ENCODE measurements around the gene MXRA8.
"Not testable (repeated sequence)": the region's sequence is repeated elsewhere in the genome, so short reads cannot be mapped to it uniquely, and the experiment has no call there.

MXRA8 gene

DNA sequence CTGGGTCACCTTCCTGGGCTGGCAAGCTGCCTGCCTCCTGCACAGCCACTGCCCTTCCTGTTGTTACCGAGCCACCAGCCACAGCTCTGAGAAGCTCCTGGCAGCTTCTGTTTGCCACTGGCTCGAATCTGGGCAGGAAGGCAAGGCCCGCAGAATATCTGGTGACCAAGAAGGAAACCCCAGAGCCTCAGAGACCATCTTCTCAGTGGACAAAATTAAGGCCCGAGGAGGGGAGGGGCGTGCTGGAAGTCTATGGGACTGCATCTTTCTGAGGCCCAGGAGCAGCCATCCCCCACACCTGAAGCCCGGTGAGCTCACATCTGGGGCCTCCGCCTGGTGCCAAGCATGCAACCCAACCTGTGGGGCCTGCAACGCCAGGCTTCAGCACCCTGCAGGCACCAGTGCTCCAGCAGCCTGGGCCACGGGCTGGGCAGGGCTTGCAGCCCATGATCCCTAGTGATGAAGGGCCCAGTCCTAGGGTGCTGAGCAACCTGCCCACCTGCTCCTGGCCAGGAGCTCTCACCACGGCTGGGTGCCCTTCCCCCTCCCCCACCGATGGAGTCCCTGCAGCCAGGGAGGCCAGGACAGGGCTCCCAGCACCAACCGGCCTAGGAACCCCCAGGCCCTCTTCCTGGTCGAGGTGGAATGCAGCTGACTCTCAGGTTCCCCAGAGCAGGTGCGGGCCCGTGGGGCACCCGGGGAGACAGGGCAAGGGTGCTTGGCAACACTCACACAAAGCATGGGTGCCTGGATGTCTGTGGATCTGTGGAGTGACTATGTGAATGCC is 32.9 kb downstream of the MXRA8 start:
- peak overlapping the region; percentile 75 for H3K27ac Mint-ChIP-seq
- ATAC-seq (replicated peaks) (no peak), DNase-seq (no peak)
- H3K36me3 Mint-ChIP-seq = peaks cover 4 to 23% of the 10 kb centered on the region in 2 donors
- peak overlapping the region; percentile 77 to 92 for H3K4me3 Mint-ChIP-seq
- no peaks in the 10 kb centered on the region for H3K9me3 Mint-ChIP-seq
- H3K4me1 Mint-ChIP-seq = peaks cover 26 to 46% of the 10 kb centered on the region in 2 donors
- H3K27me3 Mint-ChIP-seq = no peaks in the 10 kb centered on the region

DNA sequence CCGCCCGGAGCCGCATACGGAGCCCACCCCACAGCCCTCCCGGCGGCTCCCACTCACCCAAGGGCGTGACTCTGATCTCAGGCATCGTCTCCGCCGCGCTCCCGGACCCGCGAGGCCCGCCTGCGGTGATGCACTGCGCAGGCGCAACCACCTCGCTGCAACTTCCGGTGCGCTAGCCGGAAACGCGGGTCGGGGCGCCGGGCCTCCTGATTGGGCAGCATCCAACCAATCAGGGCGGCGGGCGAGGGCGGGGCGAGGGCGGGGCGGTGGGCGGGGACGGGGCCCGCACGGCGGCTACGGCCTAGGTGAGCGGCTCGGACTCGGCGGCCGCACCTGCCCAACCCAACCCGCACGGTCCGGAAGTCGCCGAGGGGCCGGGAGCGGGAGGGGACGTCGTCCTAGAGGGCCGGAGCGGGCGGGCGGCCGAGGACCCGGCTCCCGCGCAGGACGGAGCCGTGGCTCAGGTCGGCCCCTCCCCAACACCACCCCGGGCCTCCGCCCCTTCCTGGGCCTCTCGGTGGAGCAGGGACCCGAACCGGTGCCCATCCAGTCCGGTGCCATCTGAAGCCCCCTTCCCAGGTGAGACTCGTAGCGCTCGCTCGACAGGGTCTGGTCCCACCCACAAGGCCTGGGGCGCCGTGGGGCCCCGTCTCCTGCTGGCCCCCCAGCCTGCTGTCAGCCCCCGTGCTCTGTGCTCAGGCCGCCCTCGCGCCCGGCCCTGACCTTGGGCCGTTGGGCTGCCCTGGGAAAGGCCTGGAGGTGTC is 33.6 kb downstream of the MXRA8 start, which contains the start of the genes CPTP and INTS11:
TSS of gene CPTP (plus strand) at position 279 of the 764 bp plus-strand sequence. CDS start 2,109 bp downstream, outside the sequence.
TSS of gene INTS11 (minus strand) at position 137 of the 764 bp plus-strand sequence. CDS start at position 85, 52 bp downstream.
- Mint-ChIP-seq H3K4me1 (peaks cover 23 to 54% of the 10 kb centered on the region in 2 donors), H3K9me3 (no peaks in the 10 kb centered on the region), H3K4me3 (peak within 1 kb of the TSS; percentile 92 to 93), H3K36me3 (peaks cover 4 to 27% of the 10 kb centered on the region in 2 donors), H3K27ac (peak within 1 kb of the TSS; percentile 97), H3K27me3 (no peaks in the 10 kb centered on the region)
- ATAC-seq (replicated peaks) (peak; percentile 88 to 90), DNase-seq (peak; percentile 90)

DNA sequence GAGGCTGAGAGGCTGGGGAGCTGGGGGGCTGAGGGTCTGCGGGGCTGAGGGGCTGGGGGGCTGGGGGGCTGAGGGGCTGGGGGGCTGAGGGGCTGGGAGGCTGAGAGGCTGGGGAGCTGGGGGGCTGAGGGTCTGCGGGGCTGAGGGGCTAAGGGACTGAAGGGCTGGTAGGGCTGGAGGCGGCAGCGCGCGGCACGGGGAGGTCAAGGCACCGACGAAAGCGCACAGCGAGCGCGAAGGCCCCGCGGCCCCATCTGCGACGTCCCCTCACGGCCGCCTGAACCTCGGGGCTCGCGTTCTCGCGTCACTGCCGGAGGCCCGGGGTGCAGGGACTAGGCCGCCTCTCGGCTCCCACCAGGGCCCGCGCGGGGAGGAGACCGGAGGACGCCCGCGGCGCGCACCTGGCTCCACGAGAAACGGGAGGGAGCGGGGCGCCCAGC is 34.3 kb downstream of the MXRA8 start:
- H3K27ac Mint-ChIP-seq = peak overlapping the region; percentile 97
- H3K36me3 Mint-ChIP-seq = peaks cover 4 to 31% of the 10 kb centered on the region in 2 donors
- no peaks in the 10 kb centered on the region for H3K9me3 Mint-ChIP-seq
- H3K27me3 Mint-ChIP-seq = no peaks in the 10 kb centered on the region
- peaks cover 24 to 60% of the 10 kb centered on the region in 2 donors for H3K4me1 Mint-ChIP-seq
- ATAC-seq (replicated peaks) (peak; percentile 48 to 51), DNase-seq (no peak)
- peak overlapping the region; percentile 92 to 93 for H3K4me3 Mint-ChIP-seq

DNA sequence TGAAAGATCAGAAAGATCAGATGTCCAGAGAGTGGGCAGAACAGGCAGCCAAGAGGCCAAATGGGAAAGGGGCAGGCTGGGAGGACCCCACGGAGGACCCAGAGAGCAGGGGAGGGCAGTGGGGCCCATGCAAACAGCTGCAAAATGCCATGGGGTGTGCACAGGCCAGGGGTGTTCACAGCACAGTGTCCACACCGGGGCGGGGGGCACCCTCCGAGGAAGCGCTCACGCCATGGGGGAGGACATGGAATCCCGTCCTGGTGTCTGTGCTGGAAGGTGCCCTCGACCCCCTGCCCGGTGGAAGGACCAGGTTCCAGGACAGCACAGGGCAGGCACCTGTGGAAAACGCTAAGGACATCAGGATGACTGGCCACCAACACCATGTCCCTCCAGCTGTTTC is 35.4 kb downstream of the MXRA8 start:
- Mint-ChIP-seq H3K4me1 (peaks cover 24 to 66% of the 10 kb centered on the region in 2 donors), H3K36me3 (peaks cover 6 to 34% of the 10 kb centered on the region in 2 donors), H3K27me3 (no peaks in the 10 kb centered on the region), H3K4me3 (peak overlapping the region; percentile 74 to 89), H3K27ac (peak overlapping the region; percentile 92), H3K9me3 (no peaks in the 10 kb centered on the region)
- ATAC-seq (replicated peaks) (no peak), DNase-seq (no peak)

DNA sequence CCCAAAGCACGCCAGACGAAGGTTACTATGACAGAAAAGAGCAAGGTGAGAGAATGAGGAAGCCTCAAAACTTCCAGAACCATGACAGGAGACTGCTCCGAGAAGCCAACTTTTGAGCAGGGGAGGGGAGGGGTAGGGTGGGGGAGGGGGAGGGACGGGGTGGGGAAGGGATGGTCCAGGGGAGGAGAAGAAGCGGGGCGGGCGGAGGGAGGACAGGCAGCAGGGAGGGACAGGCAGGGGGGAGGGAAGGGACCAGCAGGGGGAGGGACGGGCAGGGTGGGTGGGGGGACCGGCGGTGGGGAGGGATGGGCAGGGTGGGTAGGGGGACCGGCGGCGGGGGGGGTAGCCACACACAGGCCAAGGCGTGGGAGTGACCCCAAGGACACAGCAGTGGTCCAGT is 35.9 kb downstream of the MXRA8 start:
- no peaks in the 10 kb centered on the region for H3K27me3 Mint-ChIP-seq
- peak overlapping the region; percentile 74 to 89 for H3K4me3 Mint-ChIP-seq
- H3K36me3 Mint-ChIP-seq = peaks cover 6 to 35% of the 10 kb centered on the region in 2 donors
- H3K27ac Mint-ChIP-seq = peak overlapping the region; percentile 81
- H3K9me3 Mint-ChIP-seq = no peaks in the 10 kb centered on the region
- H3K4me1 Mint-ChIP-seq = peaks cover 22 to 66% of the 10 kb centered on the region in 2 donors
- DNase-seq (no peak), ATAC-seq (replicated peaks) (no peak)

DNA sequence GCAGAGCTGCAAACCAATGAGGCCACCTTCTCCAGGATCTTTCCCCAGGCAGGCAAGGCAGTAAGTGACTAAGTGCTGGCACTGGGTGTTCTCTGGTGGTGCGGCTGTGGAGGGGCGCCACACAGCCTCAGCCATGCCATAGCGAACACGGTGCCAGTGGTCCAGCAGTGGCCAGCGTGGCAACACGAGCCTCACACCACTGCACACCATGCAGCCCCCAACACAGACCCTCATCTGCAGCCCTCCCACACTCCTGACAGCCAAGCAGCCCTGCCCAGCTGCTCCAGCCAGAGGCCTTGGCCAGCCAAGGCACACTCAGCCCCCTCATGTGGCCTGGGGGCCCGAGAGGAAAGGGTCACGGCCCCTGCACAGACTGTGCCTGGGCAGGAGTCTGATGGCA is 36.9 kb downstream of the MXRA8 start:
- DNase-seq (no peak), ATAC-seq (replicated peaks) (no peak)
- Mint-ChIP-seq H3K4me1 (peaks cover 19 to 57% of the 10 kb centered on the region in 2 donors), H3K27me3 (no peaks in the 10 kb centered on the region), H3K36me3 (peaks cover 7 to 37% of the 10 kb centered on the region in 2 donors), H3K4me3 (no peak overlapping the region), H3K9me3 (no peaks in the 10 kb centered on the region), H3K27ac (no peak overlapping the region)

DNA sequence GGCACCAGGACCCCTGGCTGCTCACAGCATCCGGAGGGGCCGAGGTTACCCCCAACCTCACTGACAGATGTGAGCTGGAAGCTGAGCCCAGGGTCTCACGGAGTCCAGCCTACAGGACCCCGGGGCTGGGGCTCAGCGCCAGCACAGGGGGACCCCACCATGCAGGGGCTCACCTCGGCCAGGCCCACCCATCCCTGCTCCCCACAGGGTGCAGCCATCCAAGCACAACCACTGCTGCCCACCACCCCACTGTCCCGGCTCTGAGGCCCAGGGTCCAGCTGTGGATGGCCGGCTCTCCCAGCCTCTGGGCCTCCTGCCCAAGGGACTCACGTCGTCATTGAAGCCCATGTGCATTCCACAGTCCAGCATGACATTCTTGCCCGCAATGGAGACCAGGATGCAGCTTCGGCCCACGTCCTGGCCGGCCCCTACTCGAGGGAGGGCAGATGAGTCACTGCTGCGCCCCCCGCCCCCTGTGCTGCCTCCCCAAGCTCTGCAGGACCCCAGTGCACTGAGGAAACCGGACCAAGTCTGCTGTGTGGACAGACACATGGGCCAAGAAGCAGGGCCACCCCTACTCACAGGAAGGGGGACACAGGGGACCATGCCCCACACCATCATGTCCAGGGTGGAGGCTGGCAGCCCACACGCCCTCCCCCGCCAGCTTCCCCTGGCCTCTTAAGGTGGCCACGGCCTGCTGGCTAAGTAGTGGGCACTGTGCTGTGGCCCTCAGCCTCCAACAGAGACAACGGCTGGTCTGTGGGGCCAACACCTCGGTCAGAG is 37.5 kb downstream of the MXRA8 start:
- no peak for DNase-seq
- Mint-ChIP-seq H3K36me3 (peaks cover 11 to 42% of the 10 kb centered on the region in 2 donors), H3K27me3 (no peaks in the 10 kb centered on the region), H3K4me1 (peaks cover 14 to 51% of the 10 kb centered on the region in 2 donors), H3K27ac (no peak overlapping the region), H3K4me3 (no peak overlapping the region), H3K9me3 (no peaks in the 10 kb centered on the region)
- no peak for ATAC-seq (replicated peaks)

DNA sequence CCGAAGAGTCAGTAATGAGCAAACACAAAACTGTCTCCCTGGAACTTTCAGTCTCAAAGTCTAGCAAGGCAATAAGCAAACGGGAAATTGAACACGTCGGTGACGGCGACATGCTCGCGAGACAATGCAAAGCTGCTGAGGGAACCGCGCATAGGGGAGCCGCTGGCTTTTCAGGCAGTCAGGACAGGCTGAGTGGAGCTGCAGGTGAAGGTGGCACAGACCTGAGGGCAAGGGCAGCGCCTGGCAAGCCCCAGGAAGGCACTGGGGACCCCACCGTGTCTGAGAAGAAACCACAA is 38.8 kb downstream of the MXRA8 start:
- H3K9me3 Mint-ChIP-seq = no peaks in the 10 kb centered on the region
- peaks cover 16 to 48% of the 10 kb centered on the region in 2 donors for H3K36me3 Mint-ChIP-seq
- H3K27ac Mint-ChIP-seq = peak overlapping the region; percentile 69
- no peaks in the 10 kb centered on the region for H3K27me3 Mint-ChIP-seq
- DNase-seq = no peak
- no peak for ATAC-seq (replicated peaks)
- H3K4me3 Mint-ChIP-seq = no peak overlapping the region
- peaks cover 13 to 45% of the 10 kb centered on the region in 2 donors for H3K4me1 Mint-ChIP-seq

DNA sequence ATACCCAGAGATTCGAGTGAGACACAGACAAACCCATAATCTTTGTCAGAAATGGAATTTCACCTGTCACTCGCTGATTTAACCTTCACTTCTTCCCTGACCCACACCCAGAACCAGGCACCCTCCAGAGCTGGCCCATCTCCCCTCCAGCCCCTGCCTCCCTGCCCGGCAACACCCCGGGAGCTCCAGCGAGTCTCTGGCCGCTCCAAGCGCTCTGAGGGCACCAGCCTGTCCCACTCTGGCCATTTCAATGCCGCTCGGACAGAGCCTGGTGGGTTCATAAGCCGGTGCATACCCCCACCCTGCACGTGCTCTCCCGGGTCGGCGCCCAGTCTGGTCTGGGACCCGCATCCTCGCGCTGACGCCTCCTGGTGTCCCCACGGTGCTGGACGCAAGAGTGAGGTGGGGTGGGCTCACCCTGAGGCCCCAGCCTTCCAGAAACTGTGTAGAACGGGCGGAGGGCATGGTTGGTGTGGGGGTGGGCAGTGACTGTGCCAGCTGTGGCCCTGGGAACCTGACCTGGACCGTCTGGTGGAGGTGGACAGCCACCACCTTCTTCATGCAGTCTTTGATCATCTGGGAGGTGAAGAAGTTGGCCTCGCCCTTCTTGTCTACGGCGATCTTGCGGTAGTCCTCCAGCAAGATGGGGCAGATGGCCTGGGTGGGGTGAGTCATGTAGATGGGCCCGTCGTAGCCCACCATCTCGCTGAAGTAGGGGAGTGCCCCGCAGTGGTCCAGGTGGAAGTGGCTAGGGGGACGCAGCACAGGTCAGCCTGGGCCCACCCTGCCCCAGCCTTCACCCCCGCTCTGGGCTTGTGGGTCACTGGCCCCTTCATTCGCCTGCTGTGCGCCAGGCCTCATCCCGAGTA is 39.3 kb downstream of the MXRA8 start:
- no peaks in the 10 kb centered on the region for H3K27me3 Mint-ChIP-seq
- peaks cover 13 to 45% of the 10 kb centered on the region in 2 donors for H3K4me1 Mint-ChIP-seq
- no peaks in the 10 kb centered on the region for H3K9me3 Mint-ChIP-seq
- H3K27ac Mint-ChIP-seq = peak overlapping the region; percentile 69
- DNase-seq (no peak), ATAC-seq (replicated peaks) (no peak)
- peaks cover 15 to 48% of the 10 kb centered on the region in 2 donors for H3K36me3 Mint-ChIP-seq
- no peak overlapping the region for H3K4me3 Mint-ChIP-seq

DNA sequence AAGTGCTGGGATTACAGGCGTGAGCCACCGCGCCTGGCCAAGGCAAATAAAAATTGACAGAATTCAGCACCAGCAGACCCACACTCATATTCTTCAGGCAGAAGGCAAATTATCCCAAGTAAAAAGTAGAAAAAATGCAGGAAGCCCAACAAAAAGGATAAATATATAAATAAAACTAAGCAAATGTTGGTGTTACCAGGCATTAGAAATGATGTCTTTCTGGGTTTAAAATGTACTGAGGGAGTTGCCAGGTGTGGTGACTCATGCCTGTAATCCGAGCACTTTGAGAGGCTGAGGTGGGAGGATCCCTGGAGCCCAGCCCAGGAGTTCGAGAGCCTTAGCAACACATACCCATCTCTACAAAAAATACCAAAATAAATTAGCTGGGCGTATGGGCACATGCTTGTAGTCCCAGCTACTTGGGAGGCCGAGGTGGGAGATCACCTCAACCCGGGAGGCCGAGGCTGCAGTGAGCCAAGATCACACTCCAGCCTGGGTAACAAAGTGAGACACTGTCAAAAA is 40.2 kb downstream of the MXRA8 start:
- Mint-ChIP-seq H3K27ac (no peak overlapping the region), H3K4me3 (no peak overlapping the region), H3K36me3 (peaks cover 21 to 50% of the 10 kb centered on the region in 2 donors), H3K4me1 (peaks cover 10 to 38% of the 10 kb centered on the region in 2 donors), H3K27me3 (no peaks in the 10 kb centered on the region), H3K9me3 (no peaks in the 10 kb centered on the region)
- ATAC-seq (replicated peaks) (no peak), DNase-seq (no peak)

DNA sequence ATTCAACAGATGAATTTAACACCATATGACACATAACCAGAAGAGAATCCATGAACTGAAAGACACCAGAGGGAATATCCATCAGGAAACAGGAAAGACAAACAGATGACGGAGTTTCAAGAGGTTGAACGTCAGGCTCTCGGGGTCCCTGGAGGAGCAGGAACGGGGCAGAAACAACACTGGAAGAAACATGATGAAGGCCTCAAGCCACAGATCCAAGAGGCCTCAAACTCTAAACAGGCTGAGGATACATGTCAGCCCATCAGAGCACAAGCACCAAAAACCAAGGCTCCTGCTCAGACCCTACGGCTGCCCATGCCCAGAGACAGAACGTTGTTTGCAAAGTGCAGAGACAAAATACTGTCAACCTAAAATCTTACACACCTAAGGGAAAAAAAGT is 40.9 kb downstream of the MXRA8 start:
- H3K27ac Mint-ChIP-seq = no peak overlapping the region
- no peak for ATAC-seq (replicated peaks)

DNA sequence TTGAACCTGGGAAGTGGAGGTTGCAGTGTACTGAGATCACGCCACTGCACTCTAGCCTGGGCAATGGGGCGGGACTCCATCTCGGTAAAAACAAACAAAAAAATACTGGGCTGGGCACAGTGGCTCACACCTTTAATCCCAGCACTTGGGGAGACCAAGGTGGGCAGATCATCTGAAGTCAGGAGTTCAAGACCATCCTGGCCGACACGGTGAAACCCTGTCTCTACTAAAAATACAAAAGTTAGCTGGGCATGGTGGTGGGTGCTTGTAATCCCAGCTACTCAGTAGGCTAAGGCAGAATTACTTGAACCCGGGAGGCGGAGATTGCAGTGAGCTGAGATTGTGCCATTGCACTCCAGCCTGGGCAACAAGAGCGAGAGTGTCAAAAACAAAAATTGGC is 42.2 kb downstream of the MXRA8 start:
- H3K27ac Mint-ChIP-seq; H3K4me3 Mint-ChIP-seq; DNase-seq; H3K9me3 Mint-ChIP-seq; ATAC-seq (replicated peaks); H3K27me3 Mint-ChIP-seq: not testable (repeated sequence)
- Mint-ChIP-seq H3K36me3 (peaks cover 24 to 45% of the 10 kb centered on the region in 2 donors), H3K4me1 (peaks cover 3 to 27% of the 10 kb centered on the region in 2 donors)

More for the DNA sequence above, 40.9 kb downstream of the MXRA8 start:
- Mint-ChIP-seq H3K4me3 (no peak overlapping the region), H3K36me3 (peaks cover 24 to 50% of the 10 kb centered on the region in 2 donors), H3K27me3 (no peaks in the 10 kb centered on the region), H3K9me3 (no peaks in the 10 kb centered on the region), H3K4me1 (peaks cover 7 to 31% of the 10 kb centered on the region in 2 donors)
- DNase-seq = no peak

DNA sequence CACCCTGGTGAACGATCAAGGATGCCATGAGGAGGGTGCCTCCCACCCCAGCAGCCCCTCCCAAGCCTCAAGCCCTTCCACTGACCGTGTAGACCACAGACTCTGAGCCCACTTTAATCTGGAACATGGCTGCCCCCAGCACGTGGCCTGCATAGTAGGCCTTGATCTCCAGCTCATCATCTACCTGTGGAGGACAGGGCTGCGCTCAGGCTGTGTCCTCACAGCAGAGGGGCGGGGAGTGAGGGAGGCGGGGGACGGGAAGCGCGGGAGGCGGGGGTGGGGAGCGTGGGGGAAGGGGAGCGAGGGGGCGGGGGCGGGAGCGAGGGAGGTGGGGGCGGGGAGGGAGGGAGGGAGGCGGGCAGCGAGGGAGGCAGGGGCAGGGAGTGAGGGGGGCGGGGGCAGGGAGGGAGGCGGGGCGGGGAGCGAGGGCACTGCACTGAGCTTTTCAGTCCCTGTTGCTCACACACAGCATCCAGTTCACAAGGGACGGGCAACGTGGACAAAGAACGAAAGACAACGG is 42.9 kb downstream of the MXRA8 start:
- no peak for DNase-seq
- Mint-ChIP-seq H3K36me3 (peaks cover 24 to 49% of the 10 kb centered on the region in 2 donors), H3K27ac (no peak overlapping the region), H3K9me3 (no peaks in the 10 kb centered on the region), H3K4me1 (peaks cover 4 to 24% of the 10 kb centered on the region in 2 donors), H3K4me3 (no peak overlapping the region), H3K27me3 (no peaks in the 10 kb centered on the region)
- no peak for ATAC-seq (replicated peaks)
